ENCODE measurements around the gene BRAP. TPM values are rescaled to one million over a fixed set of nuclear protein-coding genes. Genes with fewer than 3 reads are reported as not detected.

The BRAP gene
- polyA plus RNA-seq, 1 donor from 2014 or later: 23.4 TPM

- Histone ChIP-seq H3K9ac (ENCODE audit: low read length) (no peak overlapping the region), H3K79me2 (replicated peaks; ENCODE audit: insufficient read depth, low read length) (no peaks in the 10 kb centered on the region), H3K4me3 (ENCODE audit: low read length) (no peak overlapping the region), H3F3A (ENCODE audit: insufficient read depth, low read length, poor library complexity, severe bottlenecking) (no peaks in the 10 kb centered on the region), H3K9me2 (ENCODE audit: insufficient read depth, low read length) (no peaks in the 10 kb centered on the region), H2AFZ (ENCODE audit: low read depth, low read length) (no peak overlapping the region), H3K27me3 (ENCODE audit: insufficient read depth, low read depth, low read length) (no peaks in the 10 kb centered on the region), H3K4me2 (ENCODE audit: low read length) (no peak overlapping the region), H3K36me3 (ENCODE audit: insufficient read depth, low read length) (peaks cover 4% of the 10 kb centered on the region), H3K9me3 (ENCODE audit: low read length) (no peaks in the 10 kb centered on the region), H3K27ac (ENCODE audit: low read length) (no peak overlapping the region), H4K20me1 (ENCODE audit: insufficient read depth) (no peaks in the 10 kb centered on the region)
- TF ChIP-seq MXI1 (conservative IDR thresholded peaks at IDR 0.05; ENCODE audit: poor library complexity, severe bottlenecking) (no peak), CTCF (IDR thresholded peaks at IDR 0.05; ENCODE audit: poor library complexity, severe bottlenecking) (no peak), EZH2 (IDR thresholded peaks at IDR 0.05; ENCODE audit: borderline replicate concordance, insufficient read depth, low read length, poor library complexity, severe bottlenecking) (no peak), RAD21 (conservative IDR thresholded peaks at IDR 0.05) (no peak), TAF1 (IDR thresholded peaks at IDR 0.05; ENCODE audit: low read depth) (no peak), POLR2AphosphoS5 (IDR thresholded peaks at IDR 0.05) (no peak), REST (IDR thresholded peaks at IDR 0.05; ENCODE audit: borderline replicate concordance) (no peak), EP300 (conservative IDR thresholded peaks at IDR 0.05; ENCODE audit: poor library complexity, severe bottlenecking) (no peak), SMC3 (conservative IDR thresholded peaks at IDR 0.05; ENCODE audit: poor library complexity) (no peak)
Observed at GRCh38 chr12:111673503-111673902, 12.3 kb downstream of the BRAP start.

- Histone ChIP-seq H4K20me1 (ENCODE audit: insufficient read depth) (no peaks in the 10 kb centered on the region), H3K4me3 (ENCODE audit: low read length) (no peak overlapping the region), H3K9me2 (ENCODE audit: insufficient read depth, low read length) (no peaks in the 10 kb centered on the region), H3K9me3 (ENCODE audit: low read length) (no peaks in the 10 kb centered on the region), H3F3A (ENCODE audit: insufficient read depth, low read length, poor library complexity, severe bottlenecking) (no peaks in the 10 kb centered on the region), H3K27ac (ENCODE audit: low read length) (no peak overlapping the region), H3K27me3 (ENCODE audit: insufficient read depth, low read depth, low read length) (no peaks in the 10 kb centered on the region), H2AFZ (ENCODE audit: low read depth, low read length) (no peak overlapping the region), H3K79me2 (replicated peaks; ENCODE audit: insufficient read depth, low read length) (no peaks in the 10 kb centered on the region), H3K4me2 (ENCODE audit: low read length) (no peak overlapping the region), H3K9ac (ENCODE audit: low read length) (no peak overlapping the region), H3K36me3 (ENCODE audit: insufficient read depth, low read length) (peaks cover 4% of the 10 kb centered on the region)
- TF ChIP-seq SMC3 (conservative IDR thresholded peaks at IDR 0.05; ENCODE audit: poor library complexity) (no peak), EZH2 (IDR thresholded peaks at IDR 0.05; ENCODE audit: borderline replicate concordance, insufficient read depth, low read length, poor library complexity, severe bottlenecking) (no peak), RAD21 (conservative IDR thresholded peaks at IDR 0.05) (no peak), CTCF (IDR thresholded peaks at IDR 0.05; ENCODE audit: poor library complexity, severe bottlenecking) (no peak), REST (IDR thresholded peaks at IDR 0.05; ENCODE audit: borderline replicate concordance) (no peak)
Observed at GRCh38 chr12:111672822-111673381, 12.9 kb downstream of the BRAP start.

All from neural cell (in vitro differentiated cells).